COLO668 (cell line): ENCODE results near the gene SYCP2L.
"Not testable (repeated sequence)": the region's sequence is repeated elsewhere in the genome, so short reads cannot be mapped to it uniquely, and the experiment has no call there.

Experiments used
- DNase-seq: peaks from one replicate; lab custom pipeline; 2025; ENCODE audit not compliant: unreplicated experiment; lab: John Stamatoyannopoulos, UW

The SYCP2L gene

DNA sequence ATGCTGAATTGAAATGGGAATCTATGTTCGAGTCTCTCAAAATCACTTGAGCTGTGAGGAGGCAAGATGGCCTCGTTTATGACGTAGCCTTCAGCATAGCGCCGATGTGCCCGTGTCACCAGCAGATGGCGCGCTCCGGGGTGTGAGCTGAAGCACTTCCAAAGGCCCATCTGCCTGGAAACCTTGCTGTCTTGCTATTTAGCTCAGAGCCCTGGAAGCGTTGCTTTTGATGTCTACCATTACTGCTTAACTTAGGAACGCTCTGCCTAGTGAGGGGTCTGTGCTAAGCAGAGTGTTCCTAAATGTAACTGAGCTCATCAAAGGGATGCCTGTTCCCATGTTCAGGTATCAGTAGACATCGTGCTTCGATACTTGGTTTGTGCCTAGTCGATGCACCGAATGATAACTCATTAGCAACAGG lies 67.7 kb downstream of the SYCP2L start:
- peak; percentile 32 for DNase-seq

DNA sequence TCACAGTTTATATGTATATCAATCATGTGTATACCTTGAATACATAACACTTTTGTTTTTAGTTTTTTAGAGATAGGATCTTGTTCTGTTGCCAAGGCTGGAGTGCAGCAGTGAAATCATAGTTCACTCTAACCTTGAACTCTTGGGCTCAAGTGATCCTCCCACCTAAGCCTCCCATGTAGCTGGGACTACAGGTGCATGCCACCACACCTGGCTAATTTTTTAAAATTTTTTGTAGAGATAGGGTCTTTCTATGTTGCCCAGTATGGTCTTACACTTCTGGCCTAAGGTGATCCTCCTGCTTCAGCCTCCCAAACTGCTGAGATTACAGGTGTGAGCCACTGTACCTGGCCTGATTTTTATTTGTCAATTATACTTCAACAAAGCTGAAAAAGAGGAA lies 69.9 kb downstream of the SYCP2L start:
- DNase-seq: no peak

DNA sequence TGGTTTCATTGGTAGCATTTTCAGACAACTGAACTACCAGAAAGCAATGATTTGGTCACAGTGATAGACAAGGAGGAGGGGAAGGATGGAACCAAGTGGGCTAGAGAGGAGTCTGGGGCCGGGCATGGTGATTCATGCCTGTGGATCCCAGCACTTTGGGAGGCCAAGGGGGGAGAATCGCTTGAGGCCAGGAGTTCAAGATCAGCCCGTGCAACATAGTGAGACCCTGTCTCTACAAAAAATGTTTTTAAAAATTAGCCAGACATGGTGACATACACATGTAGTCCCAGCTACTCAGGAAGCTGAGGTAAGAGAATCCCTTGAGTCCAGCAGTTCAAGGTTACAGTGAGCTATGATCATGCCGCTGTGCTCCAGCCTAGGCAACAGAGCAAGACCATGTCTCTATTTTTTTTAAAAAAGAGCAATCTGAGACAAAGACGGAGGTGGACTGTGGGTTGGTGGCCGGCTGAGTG lies 70.6 kb downstream of the SYCP2L start:
- DNase-seq: no peak

DNA sequence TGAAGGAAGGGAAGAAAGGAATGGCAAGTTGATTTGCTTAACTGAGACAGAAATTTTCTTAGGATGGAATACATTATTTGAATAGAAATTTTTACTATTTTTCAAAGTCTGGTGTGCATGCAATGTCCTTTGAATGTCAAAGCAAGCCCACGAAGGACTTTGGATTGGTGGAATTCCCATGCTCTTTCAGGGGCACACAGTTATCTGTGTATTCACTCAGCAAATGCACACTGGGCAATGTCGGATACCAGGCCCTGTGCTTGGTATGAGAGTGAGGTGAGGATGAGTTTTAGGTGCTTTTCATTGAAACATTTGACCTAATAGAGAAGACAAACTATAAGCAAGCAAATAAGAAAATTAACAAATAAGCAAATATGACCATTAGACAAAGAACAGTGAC lies 73.3 kb downstream of the SYCP2L start:
- no peak for DNase-seq

DNA sequence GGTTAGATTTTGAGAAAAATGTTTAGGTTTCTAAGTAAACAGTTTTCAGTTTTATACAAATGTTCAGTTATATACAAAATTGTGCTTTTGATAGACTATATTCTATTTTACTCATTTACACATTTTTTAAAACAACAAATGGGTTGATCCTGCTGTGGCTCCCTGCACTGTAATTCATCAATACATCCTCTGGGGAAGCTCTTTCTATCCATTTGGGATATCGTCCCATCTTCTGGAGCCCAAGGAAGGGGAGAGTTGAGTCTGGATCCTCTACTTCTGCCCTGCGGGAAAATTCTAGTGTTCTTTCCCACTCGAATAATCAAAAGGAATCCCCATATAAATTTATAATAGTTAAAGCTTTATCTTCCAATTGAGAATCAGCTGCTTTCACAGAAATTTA lies 75.0 kb downstream of the SYCP2L start:
- DNase-seq: no peak

DNA sequence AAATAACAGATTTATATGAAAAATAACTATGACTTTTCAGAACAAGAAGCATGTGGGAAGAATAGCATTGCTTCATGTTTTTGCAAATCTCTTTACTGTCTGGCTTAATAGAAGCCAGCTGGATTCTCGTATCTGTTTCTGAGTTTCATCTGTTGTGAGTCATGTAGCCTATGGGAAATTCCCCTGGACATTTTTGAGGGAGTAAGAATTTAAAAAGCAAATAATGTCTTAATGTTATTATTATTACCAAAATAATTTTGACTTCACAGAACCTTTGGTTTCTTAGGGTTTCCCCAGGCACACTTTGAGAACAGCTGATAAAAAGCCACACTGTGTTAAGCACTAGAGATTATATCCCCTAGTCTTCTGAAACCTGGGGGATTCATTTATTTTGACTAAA lies 75.8 kb downstream of the SYCP2L start:
- no peak for DNase-seq

DNA sequence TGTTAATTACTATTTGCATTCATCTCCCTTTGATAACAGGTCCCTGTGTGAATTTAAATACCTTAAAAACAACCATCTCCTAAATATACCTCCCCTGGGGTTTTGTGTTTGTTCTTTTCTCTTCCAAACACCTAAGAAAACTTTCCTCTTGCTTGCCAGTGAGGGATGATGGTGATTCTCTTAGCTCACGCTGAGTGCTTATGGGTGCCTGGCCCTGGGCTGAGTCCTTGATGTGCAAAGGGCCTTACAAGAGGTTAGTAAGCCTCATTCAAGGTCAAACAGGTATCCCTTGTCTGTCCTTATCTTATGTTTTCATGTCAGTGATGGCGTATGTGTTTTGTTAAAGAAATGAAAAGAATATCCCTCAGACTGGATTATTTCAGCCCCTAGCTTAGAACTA lies 76.3 kb downstream of the SYCP2L start:
- no peak for DNase-seq

DNA sequence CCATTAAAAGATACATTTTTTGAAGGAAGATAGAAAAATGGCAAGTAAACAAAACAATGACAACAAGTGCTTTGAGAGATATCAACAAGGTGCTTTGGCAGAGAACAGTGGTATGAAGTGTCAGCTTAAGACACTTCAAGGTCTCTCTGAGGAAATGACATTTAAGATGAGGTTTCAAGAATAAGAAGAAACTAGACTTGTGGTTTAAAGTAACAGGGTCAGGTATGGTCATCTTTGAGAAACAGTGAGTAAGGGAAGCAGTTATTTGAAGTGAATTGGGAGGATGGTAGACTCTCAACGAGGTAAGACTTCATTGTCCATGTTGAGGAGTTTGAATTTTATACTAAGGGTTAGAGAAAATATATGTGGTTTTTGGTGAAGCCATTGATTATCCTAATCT lies 77.8 kb downstream of the SYCP2L start:
- DNase-seq: no peak

DNA sequence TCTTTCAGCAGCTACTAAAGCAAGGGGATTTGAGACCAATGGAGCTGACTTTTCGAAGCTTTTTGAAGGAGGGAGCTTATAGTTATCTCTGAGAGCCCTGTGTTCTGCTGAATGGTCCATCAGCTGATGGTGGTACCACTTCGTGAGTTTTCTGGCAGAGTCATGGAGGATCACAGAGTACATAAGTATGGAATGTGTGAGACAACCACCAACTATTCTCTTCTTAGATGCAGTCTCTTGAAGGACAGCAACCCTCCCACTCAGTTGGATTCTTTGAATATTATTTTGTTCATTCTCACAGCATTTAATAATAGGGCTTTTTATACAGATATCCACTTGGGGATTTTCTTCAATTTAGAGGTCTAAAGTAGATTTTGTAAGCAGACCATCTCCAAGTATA lies 81.9 kb downstream of the SYCP2L start:
- DNase-seq: no peak

DNA sequence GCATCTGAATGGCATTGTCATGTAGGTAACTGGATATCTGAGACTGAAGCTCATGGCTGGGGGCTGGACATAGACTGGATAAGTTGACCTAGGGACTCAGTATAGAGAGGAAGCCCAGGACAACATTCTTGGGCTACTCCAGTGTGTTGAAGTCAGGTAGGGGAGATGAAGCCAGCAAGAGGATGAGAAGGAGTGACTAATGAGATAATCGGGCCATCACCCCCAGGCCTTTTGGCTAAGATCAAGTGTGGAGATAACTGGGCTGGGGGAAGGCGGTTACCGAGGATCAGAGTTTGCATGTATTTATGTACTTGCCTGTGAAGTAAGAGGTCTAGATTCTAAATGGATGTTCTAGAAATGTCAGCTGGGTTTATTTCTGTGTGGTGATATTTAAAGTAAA lies 83.9 kb downstream of the SYCP2L start:
- no peak for DNase-seq

DNA sequence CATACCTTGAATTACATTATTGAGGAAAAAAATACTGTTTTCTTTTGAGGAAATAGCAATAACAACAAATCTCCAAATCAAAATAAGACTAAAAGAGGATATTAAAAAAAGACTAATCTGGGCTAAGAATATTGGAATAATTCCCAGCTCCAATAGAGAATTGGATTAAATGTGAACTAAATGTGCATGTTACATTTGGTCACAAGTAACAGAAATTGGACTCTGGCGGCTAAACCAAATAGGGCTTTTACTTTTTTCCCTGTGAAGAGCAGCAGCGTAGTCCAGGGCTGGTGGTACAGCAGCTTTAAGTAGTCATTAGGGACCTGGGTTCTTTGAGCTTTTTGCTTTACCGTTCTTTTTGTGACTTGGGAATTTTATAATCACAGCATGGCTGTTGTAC lies 85.3 kb downstream of the SYCP2L start:
- DNase-seq: no peak

DNA sequence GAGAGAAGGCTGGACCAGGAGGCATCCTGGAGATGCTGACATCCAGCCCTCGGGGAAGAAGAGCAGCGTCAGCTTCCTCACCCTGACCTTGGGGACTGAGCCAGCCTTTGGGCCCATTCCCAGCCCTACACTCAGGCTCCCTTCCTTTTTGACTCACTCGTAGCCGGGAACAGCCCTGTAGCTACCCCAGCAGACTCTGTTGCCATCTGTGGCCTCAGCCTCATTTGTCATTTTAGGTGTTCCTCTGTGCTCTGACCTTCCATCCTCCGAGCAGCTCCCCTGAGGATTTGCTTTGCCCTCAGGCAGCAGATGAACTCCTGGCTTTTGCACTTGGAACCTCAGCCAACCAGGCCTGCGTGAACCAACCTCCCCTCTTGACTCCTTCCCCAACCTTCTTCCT lies 89.7 kb downstream of the SYCP2L start:
- no peak for DNase-seq

DNA sequence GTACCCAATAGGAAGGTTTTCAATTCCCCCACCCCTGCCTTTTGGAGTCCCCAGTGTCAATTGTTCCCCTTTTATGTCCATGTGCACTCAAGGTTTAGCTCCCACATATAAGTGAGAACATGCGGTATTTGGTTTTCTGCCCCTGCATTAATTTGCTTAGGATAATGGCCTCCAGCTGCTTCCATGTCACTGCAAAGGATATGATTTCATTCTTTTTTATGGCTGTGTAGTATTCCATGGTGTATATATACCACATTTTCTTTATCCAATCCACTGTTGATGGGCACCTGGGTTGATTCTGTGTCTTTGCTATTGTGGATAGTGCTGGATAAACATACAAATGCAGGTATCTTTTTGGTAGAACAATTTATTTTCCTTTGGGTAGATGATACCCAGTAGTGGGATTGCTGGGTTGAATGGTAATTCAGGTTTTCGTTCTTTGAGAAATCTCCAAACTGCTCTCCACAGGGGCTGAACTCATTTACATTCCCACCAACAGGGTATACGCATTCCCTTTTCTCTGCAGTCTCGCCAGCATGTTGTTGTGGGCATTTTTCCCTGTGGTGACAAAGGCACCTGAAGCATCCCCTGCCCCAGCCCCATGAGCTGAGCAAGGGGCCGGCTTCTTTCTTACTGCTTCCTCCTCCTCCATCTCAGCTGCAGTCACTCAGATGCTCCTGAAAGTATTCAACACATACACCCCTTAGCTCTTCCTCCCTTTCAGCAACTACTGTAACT lies 90.5 kb downstream of the SYCP2L start:
- no peak for DNase-seq

DNA sequence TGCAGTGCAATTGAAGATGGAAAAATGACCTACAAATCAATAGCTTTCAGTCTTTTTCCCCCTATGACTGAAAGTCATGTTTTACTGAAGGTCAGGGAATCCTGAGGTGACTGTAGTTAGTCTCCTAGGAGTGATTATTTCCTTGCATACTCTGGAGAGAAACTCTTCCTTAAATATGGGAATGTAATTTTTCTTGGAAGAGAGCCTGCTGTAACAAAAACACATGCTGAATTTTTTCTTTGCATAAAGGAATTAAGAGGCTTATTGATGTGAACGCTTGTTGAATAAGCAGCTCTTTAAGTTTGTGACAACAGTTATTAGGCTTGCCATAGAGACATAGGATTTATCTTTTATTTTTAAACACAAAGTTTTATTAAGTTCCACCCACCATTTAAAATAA lies 92.8 kb downstream of the SYCP2L start:
- DNase-seq: no peak

DNA sequence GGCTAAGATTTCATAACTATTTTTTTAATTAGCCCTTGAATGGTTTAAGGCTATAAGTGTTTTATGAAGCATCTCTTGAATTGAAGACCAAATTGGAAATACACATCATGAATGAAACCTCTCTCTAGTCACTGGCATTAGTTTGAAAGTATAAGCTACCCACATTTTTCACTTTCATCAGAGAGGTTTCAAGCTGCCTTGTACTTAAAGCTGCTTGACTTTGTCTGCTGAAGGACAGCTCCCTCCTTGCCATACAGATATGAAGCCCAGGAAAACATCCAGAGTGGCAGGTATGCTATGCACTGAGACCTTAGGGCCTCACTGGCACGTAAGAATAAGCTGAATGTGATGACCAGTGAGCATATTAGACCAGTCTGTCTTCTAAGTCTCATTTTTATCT lies 94.6 kb downstream of the SYCP2L start:
- no peak for DNase-seq

DNA sequence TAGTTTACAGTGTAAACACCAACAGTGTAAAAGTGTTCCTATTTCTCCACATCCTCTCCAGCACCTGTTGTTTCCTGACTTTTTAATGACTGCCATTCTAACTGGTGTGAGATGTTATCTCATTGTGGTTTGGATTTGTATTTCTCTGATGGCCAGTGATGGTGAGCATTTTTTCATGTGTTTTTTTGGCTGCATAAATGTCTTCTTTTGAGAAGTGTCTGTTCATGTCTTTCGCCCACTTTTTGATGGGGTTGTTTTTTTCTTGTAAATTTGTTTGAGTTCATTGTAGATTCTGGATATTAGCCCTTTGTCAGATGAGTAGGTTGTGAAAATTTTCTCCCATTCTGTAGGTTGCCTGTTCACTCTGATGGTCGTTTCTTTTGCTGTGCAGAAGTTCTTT lies 98.1 kb downstream of the SYCP2L start:
- not testable (repeated sequence) for DNase-seq

DNA sequence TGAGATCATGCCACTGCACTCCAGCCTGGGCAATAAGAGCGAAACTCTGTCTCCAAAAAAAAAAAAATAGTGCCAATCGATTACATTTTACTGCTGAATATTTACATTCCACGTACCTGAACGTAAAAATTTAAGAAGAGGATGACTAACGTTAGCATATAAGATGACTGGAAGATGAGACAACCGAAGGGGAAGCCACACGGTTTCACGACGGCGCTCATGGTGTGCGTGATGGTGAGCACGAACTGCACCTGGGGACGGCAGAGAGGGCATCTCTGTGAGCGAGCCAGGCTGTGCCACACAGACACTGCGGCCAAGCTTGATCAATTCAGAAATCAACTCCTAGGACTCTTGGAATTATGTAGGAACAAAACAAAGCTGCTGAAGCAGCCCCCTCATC lies 102.7 kb downstream of the SYCP2L start:
- DNase-seq: no peak

DNA sequence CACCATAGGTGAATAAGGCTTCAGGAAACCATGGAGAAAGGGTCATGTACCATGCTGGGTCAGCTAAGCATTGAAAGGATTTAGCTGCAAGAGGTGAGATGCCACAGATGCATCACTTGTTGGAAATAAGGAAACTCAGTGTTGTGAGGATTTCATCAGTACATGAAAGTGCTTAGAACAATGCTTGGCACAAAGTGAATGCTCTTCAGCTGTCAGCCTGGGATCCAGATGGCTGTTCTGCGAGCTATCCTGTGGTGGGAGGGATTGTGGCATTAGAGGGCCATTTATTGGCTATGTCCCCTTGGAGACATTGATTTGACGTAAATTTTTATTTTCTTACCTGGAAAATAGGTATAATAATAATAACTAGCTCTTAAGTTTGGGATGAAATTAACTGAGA lies 104.3 kb downstream of the SYCP2L start:
- DNase-seq: no peak

DNA sequence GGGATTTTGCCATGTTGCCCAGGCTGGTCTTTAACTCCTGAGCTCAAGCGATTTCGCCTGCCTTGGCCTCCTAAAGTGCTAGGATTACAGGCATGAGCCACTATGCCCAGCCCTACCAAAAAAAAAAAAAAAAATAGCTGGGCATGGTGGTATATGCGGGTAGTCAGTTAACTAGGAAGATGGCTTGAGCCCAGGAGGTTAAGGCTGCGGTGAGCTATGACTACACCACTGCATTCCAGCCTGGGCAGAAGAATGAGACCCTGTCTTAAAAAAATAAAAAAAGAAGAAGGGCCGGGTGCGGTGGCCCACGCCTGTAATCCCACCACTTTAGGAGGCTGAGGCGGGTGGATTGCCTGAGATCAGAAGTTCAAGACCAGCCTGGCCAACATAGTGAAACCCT lies 107.0 kb downstream of the SYCP2L start:
- no peak for DNase-seq

DNA sequence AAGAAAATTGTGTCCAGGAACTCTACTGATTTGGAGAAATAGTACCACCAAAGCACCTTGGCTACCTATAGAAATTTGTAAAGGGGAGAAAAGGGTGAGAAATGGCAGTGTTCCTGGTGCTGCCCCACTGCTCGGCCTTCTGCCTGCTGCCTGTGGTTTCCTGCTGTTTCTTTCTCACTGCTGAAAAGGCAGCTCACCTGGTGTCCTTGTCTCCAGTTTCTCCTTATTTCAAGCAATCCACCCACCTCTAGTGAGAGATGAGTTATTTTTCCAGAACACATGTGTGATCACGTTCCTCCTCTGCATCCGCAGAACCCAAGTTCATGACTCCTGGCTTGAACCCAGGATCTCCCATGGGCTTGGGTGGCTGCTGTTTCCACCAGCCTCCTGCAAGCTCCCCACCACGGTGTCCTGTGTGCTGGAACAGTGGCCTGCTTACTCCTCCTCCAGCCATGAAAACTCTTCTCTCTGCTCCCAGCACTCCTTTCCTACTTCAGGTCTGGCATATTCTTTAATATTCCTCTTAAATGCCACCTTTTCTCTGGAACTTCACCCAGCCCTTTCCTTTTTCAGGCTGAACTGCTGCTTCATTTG lies 108.4 kb downstream of the SYCP2L start:
- DNase-seq: no peak

DNA sequence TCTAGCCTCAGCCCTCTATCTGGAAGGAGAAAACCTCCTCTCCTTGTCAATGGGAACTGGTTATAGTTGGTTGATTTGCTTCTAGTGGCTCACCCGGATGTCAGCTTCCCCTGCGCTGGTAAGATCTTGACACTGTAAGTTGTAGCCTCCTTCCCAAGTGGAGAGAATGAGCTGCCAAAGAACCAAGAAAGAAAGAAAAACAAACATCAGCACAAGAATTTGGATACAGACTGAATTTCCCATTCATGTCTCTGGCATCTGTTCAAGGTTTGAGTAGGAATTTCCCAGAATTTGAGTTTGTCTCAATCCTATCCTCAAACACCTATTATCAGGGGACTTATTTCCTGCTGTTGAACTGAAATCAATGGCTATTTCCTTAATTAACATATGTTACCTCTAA lies 113.1 kb downstream of the SYCP2L start:
- no peak for DNase-seq

DNA sequence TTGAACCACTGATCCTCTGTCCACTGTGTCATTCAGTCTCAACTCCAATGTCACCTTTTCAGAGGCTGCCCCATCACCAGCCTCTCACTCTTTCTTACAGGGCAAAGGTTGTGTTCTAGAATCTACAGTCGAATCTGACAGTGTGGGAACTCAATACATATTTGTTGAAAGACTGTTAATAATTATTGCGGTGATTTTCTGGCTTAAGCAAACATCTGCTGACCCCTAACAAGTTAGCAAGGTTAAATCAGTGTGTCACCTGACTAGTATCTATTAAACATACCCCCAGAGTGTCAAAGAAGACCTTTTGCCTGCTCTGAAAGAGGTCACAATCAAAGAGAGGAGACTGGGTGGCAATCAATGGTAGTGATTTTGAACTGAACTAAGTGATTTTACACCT lies 115.3 kb downstream of the SYCP2L start:
- DNase-seq: no peak

DNA sequence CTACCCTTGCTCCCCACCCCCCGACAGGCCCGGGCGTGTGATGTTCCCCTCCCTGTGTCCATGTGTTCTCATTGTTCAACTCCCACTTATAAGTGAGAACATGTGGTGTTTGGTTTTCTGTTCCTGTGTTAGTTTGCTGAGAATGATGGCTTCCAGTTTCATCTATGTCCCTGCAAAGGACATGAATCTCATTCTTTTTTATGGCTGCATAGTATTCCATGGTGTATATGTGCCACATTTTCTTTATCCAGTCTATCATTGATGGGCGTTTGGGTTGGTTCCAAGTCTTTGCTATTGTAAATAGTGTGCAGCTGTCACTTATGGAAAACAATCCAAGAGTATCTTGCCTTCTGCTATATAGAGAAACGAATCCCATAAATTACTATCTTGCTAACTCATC lies 116.4 kb downstream of the SYCP2L start:
- DNase-seq: not testable (repeated sequence)
